Kidney glomerular epithelial cell (primary cell): ENCODE data around the gene DNAJC30.
A peak's percentile ranks its signal among the peaks of the same experiment; 100 is the strongest.
"Not testable (repeated sequence)": the region's sequence is repeated elsewhere in the genome, so short reads cannot be mapped to it uniquely, and the experiment has no call there.

ENCODE experiments used
- DNase-seq: peaks from one replicate; lab custom pipeline; 2025; lab: John Stamatoyannopoulos, UW

The DNAJC30 gene

DNA sequence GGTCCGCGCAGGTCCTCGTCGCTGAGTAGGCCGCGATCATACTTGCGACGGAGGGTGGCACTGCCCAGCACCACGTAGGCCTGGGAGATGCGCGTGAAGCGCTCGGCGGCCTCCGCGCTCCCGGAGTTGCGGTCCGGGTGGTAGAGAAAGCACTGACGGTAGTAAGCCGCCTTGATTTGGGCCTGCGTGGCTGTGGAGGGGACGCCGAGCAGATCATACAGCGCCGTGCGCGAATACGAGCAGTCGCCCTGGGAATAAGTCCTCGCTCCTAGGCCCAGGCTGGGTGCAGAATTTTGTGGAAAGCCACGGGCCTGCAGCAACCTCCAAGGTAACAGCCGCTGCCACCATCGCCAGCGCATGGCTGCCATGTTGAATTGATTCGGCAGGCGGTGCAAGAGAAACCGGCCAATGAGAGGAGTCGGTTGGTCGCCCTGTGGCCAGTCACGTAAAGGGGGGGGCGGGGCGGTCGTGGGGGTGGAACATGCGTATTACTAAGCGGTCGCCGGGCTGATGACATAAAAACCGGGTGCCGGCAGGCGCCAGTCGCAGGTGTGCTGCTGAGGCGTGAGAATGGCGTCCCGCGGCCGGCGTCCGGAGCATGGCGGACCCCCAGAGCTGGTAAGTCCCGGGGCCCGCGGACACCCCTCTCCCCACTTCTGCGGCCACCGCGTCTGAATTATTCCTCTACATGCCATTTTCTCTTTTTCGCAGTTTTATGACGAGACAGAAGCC, at the start of gene DNAJC30, which contains the start of gene BUD23:
Gene DNAJC30, minus strand, starts transcription at position 398 of the 732 bp plus-strand sequence. Its CDS starts 30 bp downstream, at position 368.
Gene BUD23, plus strand, starts transcription at position 542 of the 732 bp plus-strand sequence. Its CDS starts 29 bp downstream, at position 571.
- peak; percentile 85 for DNase-seq

DNA sequence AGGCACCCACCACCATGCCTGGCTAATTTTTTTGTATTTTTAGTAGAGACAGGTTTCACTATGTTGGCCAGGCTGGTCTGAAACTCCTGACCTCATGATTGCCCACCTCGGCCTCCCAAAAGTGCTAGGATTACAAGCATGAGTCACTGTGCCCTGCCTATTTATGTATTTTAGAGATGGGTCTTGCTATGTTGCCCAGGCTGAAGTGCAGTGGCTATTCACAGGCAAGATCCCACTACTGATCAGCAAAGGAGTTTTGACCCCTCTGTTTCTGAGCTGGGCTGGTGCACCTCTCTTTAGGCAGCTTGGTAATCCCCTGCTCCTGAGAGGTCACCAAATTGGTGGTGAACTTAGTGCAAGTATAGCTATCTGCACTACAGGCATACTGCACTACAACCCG, 49.1 kb upstream of the DNAJC30 start:
- DNase-seq, result no peak

DNA sequence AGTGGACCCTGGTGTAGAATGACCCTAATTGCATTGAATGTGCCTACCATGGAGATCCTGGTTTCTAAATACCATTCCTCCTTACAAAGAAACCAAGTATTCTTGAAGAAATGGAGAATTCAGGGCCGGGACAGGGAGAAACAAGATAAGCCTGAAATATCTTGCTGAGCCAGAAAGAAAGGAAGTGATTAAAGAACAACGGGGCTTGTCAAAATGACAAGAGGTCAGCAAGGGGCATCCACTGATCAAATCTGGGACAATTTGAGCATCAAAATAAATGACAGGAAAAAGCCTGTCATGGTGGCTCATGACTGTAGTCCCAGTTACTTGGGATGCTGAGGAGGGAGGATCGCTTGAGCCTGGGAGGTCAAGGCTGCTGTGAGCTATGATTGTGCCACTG, 47.2 kb upstream of the DNAJC30 start:
- no peak for DNase-seq

DNA sequence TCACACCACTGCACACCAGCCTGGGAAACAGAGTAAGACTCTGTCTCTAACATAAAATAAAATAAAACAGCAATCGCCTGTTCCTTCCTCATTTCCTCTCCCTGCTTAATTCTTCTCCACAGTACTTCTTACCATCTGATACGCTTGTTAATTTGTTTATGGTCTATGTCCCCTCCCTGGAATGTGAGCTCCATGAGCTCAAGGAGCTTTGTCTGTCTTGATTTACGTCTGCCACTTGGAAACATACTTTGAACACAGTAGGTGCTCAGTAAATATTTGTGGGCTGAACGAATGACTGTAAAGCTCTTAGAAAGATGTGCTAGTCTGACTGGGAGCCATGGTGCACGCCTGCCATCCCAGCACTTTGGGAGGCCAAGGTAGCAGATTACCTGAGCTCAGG, 45.3 kb upstream of the DNAJC30 start:
- no peak for DNase-seq

DNA sequence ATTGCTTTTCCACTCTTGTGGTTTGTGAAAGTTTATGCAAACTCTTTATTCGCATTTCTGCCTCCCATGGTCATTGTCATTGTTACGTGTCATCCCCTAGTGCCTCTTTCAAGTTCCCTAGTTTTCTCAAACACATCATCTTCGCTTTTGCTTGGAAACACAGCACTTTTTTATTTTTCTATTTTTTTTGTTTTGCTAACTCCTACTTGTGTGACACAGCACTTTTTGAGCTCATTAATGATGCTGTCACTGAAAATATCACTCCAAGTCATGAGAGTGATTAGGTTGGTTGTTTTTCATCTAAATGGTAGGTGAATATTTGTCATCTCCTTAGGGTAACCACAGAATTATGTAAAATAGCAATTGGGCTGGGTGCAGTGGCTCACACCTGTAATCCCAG, 44.7 kb upstream of the DNAJC30 start:
- DNase-seq, result no peak

DNA sequence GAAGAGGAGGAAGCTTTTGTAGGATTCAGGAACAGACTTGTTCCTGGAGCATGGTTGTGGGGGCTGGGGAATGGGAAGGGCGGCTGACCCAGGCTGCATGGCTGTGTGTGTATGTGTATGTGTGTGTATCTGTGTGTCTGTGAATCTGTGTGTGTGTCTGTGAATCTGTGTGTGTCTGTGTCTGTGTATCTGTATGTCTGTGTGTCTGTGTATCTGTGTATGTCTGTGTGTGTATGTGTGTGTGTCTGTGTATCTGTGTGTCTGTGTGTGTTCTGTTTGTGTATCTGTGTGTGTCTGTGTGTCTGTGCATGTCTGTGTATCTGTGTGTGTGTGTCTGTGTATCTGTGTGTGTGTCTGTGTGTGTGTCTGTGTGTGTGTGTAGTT, 42.8 kb upstream of the DNAJC30 start:
- DNase-seq, result no peak

DNA sequence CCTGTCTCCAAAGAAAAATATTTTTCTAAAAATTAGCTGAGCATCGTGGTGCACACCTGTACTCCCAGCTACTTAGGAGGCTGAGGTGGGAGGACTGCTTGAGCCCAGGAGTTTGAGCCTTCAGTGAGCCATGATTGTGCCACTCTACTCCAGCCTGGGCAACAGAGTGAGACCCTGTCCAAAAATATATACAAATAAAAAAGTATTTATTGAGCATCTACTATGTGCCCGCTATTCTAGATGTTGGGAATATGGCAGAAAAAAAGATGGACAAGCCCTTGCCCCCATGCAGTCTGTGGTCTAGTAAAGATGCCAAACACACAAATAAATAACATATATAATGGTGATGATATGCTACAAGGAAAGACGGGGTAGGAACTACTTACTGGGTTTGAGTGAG, 40.6 kb upstream of the DNAJC30 start:
- DNase-seq, result no peak

DNA sequence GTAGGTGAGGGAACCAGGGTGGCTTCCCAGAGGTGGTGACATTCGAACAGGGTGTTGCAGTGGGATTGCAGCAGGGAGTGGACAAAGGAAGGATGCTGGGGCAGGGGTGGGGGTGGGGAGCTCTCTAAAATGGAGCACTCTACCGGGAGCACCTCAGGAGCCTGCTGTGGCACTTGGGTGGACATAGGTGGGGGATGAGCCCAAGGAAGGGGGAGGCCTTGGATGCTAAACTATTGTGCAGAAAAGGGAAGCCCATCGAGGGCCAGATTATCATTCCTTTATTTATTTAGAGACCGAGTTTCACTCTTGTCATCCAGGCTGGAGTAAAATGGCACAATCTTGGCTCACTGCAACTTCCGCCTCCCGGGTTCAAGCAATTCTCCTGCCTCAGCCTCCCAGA, 39.5 kb upstream of the DNAJC30 start:
- DNase-seq, result no peak

DNA sequence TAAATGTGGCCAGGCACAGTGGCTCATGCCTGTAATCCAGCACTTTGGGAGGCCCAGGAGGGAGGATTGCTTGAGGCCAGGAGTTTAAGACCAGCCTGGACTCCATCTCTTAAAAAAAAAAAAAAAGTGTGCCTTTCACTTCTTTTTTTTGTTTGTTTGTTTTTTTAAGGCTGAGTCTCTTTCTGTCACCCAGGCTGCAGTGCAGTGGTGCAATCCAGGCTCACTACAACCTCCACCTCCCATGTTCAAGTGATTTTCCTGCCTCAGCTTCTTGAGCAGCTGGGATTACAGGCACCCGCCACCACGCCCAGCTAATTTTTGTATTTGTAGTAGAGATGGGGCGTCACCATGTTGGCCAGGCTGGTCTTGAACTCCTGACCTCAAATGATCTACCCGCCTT, 38.9 kb upstream of the DNAJC30 start:
- not testable (repeated sequence) for DNase-seq

DNA sequence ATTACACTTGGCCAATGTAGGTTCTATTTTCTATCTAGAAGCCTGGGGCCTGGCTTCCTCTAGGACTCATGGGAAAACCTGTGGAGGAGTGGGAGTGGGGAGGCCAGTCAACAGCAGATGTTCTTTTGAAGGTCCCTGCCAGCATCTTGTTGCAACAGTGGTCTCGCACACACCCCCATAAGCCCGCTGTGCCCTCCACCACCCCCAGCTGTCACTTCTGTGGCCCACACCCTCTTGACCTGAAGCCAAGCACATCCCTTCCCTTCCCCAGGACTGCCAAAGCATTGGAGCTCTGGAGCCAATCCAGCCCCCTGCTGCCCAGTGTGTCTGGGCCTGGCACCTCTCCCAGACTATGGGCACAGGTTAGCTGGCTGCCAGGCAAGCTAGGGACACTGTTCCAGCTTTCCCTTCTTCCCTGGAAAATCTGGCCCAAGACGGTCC, 38.1 kb upstream of the DNAJC30 start:
- no peak for DNase-seq

DNA sequence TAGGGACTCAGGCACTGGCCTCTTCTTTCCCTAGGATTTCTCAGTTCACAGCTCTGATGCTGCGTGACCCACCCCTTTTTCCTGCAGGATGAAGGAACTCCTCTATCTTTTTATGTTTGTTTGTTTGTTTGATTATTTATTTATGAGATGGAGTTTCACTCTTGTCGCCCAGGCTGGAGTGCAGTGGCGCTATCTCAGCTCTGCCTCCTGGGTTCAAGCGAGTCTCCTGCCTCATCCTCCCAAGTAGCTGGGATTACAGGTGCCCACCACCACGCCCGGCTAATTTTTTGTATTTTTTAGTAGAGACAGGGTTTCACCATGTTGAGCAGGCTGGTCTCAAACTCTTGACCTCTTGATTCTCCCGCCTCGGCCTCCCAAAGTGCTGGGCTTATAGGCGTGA, 37.2 kb upstream of the DNAJC30 start:
- not testable (repeated sequence) for DNase-seq

DNA sequence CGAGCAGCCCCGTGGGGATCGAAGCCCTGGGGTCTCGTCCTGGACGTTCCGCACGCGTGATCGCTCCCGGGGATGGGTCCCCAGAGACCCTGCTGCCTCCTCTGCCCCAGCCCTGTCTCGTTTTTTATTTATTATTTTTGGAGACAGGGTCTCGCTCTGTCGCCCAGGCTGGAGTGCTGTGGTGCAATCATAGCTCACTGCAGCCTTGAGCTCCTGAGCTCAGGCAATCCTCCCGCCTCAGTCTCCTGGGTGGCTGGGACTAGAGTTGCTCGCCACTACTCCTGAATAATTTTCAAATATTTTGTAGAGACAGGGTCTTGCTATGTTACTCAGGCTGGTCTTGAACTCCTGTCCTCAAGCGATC, 36.5 kb upstream of the DNAJC30 start:
- no peak for DNase-seq

DNA sequence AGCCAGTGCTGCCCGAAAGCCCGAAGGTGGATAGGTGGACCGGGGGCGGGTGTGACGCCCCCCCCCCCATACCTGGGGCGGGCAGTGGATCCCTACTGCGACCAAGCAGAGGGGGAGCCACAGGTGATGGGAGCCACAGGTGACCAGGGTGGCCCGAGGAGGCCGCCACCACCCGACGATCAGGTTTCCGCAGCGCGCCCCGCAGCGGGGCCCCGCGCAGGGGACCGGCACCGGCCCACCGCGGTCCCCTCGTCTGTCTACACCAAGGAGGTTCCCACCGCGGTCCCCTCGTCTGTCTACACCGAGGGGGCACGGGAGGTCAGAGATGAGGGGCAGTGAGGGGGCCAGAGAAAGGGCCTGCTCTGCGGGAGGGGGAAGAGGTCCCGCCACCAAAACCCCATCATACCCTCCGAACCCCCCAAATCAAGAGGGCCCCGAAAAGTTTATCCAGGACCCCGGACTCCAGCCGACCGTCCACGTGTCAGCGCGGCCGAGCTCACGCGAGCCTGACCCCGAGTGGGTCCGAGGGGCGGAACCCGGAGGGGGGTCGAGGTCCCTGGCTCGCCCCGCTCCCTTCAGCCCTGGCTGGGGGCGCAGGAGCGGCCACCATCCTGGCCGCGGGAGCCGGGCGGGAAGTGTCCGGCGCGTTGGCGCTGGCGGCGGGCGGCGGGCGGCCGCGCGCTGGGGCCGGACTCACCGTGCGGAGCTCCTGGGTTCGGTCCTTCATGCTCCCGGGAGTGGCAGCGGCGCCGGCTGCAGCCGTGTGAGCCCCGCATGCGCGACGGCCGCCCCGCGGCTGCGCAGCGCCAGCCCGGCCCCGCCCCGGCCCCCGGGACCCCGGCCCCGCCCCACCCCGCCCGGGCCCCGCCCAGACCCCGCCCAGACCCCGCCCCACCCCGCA, 35.9 kb upstream of the DNAJC30 start, which contains the start of gene STX1A:
Gene STX1A, minus strand, starts transcription at position 765 of the 901 bp plus-strand sequence. Its CDS starts 38 bp downstream, at position 727.
- peak; percentile 53 for DNase-seq

DNA sequence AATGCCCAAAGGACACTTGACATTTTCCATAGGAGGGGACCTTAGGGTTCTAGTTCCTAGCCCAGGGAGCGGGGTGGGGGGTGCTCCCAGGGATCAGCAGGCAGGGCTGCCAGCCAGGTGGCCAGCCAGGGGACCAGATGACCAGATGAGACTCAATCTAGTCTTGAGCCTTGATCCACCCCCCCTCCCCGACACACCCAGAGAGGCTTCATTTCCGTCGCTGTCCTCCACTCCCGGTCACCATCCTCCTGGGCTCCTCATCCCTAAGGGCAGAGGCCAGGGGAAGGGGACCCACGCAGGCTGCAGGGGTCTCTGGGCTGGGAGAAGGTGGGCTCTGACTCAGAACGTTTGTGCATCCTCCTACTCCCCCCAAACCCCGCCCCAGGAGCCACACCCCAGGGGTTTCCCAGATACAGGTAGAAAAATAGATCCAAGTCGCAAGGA, 35.2 kb upstream of the DNAJC30 start:
- no peak for DNase-seq

DNA sequence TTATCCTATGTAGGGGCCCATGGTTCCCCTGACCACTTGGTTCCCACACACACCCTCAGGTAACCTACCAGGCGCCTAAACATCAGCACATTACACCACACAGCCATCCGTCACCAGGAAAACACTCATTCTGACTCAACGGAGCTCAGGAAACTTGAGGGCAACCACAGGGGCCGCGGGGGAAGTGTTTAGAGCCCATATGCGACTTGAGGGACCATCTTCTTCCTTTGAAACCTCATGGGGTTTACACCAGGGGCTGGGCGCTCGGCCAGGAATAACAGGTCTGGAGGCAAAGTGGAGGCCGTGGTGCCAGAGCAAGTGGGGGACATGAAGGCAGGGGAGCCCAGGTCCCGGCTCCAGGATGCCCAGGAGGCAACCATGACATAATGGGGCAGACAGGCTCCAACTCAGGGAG, 34.7 kb upstream of the DNAJC30 start:
- peak; percentile 41 for DNase-seq

DNA sequence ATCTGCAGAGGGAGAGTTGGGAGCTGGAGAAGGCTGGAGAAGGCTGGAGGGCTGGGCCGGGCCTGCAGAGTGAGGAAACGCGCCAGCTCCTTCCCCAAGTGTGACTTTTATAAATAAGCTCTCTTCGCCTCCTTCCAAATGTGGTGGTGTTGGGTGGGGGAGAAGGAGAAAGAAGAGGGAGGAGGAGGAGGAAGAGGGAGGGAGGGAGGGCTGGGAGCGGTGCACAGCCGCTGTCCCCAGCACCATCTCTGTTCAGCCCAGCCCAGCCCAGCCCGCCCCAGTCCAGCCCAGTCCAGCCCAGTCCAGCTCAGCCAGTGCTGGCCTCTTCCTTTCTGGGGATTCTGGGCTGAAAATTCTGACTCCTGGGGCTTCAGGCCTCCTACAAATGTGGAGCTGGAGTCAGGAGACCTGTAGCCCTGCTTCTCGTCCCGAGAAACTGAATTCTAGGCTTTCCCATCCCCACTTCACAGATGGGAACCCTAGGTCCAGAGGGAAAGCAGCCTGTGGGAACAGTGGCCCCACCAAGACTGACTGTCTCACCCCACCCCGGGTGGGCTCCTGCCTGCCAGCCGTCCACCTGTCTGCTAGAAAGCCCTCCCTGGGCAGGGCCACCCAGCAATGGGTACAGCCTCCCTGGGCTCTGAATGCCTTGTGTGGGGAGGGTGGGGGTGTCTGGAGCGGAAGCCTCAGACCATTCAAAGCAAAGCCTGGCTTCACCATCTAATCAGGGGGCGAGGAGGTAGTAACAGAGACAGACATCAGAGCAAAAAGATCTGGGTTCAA, 34.0 kb upstream of the DNAJC30 start:
- DNase-seq, result no peak

DNA sequence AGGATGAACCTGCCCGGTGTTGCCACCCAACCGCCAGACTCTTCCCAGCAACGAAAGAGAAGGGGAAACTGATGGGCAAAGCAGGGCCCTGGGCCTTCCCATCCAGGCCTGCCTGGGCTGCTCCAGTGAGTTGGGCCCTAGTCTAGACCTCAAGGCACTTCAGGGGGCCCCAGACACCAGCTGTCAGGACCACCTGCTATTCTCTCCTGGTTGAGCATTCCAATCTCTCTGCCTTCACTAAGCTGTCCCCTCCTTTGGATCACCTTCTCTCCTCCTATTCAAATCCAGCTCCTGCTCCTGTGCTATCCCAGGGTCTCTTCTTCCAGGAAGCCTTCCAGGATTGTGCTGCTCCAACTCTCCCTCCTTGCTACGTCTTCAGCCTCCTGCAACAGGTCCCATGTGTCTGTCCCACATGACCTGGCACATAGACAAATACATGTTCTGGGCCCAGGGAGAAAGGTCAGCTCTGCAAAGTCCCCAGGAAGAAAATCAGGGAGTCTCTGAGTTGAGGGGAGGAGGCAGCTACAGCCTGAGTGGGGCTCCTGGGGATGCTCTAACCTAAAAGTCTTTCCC, 33.2 kb upstream of the DNAJC30 start:
- DNase-seq, result no peak

DNA sequence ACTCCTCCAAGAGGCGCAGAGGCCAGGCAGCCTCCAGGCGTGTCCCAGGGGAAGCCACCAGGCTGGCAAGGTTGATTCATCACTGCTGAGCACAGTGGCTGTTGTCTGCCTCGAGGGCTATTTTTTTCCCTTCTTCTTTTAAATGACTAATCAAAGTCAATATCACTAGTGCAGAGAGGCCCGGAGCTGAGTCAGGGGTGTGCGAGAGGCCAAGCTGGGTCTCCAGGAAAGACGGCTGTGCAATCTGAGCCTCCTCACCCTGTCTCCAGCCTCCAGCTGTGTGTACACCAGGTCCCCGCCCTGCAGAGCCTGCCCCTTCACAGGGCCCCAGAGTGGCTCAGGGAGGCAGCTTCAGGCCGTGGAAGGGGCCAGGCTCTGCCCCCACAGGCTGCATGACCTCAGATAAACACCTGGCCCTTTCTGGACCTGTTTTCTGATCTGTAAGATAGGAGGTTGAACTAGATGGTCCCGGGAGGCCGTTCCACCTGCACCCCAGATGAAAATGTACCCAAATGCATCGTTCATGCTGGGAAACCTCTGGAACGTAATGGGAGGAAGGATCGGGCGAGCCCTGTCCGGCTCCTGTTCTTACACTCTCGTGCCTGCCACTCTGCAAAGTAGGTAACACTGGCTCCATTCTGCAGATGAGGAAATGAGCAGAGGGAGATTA, 32.5 kb upstream of the DNAJC30 start:
- peak; percentile 88 for DNase-seq

DNA sequence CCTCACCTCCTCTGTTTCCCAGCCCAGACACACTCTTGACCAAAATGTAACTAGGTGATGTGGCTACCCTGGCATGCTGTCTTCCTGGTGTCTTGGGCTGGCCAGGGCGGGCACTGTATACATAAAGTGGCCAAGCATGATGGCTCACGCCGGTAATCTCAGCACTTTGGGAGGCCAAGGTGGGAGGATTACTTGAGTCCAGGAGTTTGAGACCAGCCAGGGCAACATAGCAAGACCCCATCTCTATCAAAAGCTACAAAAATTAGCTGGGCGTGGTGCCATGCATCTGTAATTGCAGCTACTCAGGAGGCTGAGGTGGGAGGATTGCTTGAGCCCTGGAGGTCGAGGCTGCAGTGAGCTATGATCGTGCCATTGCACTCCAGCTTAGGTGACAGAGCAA, 30.1 kb upstream of the DNAJC30 start:
- DNase-seq, result not testable (repeated sequence)

DNA sequence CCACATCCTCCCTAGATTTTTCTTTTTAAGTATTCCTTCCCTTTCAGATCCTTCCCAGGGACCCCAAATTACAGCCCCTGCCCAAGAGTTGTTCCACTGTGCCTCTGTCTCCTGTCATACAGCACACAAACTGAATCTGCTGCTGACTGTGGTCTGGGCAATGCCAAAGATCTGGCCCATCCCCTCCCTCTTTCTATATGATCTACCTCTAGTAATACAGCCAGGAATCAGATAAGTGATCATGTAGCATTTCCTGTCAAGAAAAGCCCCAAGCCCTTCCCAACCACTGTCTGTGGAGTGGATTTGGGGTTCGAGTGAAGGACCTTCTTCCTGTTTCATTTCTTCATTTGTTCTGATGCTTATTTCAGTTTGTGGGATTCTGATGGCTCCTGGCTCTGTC, 29.5 kb upstream of the DNAJC30 start:
- no peak for DNase-seq

DNA sequence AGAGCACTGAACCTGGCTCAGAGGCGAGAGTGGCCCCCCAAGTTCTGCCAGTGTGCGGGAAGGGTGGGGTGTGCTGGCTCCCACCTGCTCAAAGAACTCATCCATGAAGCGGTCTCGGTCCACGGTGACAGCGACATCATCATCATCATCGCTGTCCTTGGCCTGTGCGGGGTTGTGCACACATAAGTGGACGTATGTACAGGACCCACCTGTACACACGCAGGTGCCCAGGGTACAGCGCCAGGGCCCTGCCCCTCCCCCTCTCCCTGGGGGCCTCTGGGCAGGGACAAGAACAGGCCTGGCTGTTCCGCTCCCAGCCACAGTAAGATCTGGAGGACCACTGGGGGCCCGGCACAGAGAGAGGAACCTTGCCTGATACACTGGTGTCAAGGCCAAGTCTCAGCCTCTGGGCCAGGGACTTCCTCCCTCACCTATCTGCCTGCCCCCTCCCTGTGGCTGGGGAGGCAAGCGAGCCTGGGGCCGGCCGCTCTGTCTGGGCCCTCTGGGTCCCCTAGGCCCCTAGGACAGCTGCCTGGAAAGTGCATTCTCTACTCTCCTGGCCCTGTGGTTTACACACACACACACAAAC, 25.8 kb upstream of the DNAJC30 start:
- no peak for DNase-seq
